Cortex of kidney (tissue), 1 donor: ENCODE results near the gene LIMS4.
"Not testable (repeated sequence)": the region's sequence is repeated elsewhere in the genome, so short reads cannot be mapped to it uniquely, and the experiment has no call there.

ENCODE experiments used
- DNase-seq: peaks from one replicate; lab custom pipeline; 2025; lab: John Stamatoyannopoulos, UW

The LIMS4 gene

GRCh38 chr2:110472171-110473058, at the start of gene LIMS4:
LIMS4 (minus strand) TSS chr2:110472816; CDS start chr2:110472778, 38 bp downstream.
- not testable (repeated sequence) for DNase-seq

- DNase-seq: not testable (repeated sequence)
These were observed 27.2 kb upstream of the LIMS4 start for GRCh38 chr2:110499755-110500377.

- not testable (repeated sequence) for DNase-seq
These were observed 23.4 kb upstream of the LIMS4 start for GRCh38 chr2:110496027-110496426.

- DNase-seq: not testable (repeated sequence)
These were observed 21.9 kb upstream of the LIMS4 start for GRCh38 chr2:110494488-110494887.

- not testable (repeated sequence) for DNase-seq
These were observed 16.4 kb upstream of the LIMS4 start for GRCh38 chr2:110488991-110489390.

- DNase-seq: not testable (repeated sequence)
These were observed 10.1 kb upstream of the LIMS4 start for GRCh38 chr2:110482697-110483096.

- DNase-seq: not testable (repeated sequence)
These were observed 8.6 kb upstream of the LIMS4 start for GRCh38 chr2:110481200-110481599.

- DNase-seq: not testable (repeated sequence)
These were observed 7.5 kb upstream of the LIMS4 start for GRCh38 chr2:110480084-110480483.

GRCh38 chr2:110477370-110477769, 4.8 kb upstream of the LIMS4 start:
- not testable (repeated sequence) for DNase-seq

GRCh38 chr2:110476952-110477351, 4.3 kb upstream of the LIMS4 start:
- DNase-seq: not testable (repeated sequence)

GRCh38 chr2:110475627-110476359, 3.2 kb upstream of the LIMS4 start:
- DNase-seq: not testable (repeated sequence)

GRCh38 chr2:110474898-110475297, 2.3 kb upstream of the LIMS4 start:
- DNase-seq: not testable (repeated sequence)

GRCh38 chr2:110473059-110473358, 393 bp upstream of the LIMS4 start:
- not testable (repeated sequence) for DNase-seq

- DNase-seq: not testable (repeated sequence)
These were observed 3.7 kb downstream of the LIMS4 start for GRCh38 chr2:110468921-110469320.

- not testable (repeated sequence) for DNase-seq
These were observed 7.3 kb downstream of the LIMS4 start for GRCh38 chr2:110465312-110465711.

GRCh38 chr2:110462458-110462857, 10.2 kb downstream of the LIMS4 start:
- not testable (repeated sequence) for DNase-seq

GRCh38 chr2:110460318-110460717, 12.3 kb downstream of the LIMS4 start:
- DNase-seq: not testable (repeated sequence)

GRCh38 chr2:110457214-110457590, 15.4 kb downstream of the LIMS4 start:
- DNase-seq: not testable (repeated sequence)

- not testable (repeated sequence) for DNase-seq
These were observed 16.1 kb downstream of the LIMS4 start for GRCh38 chr2:110456291-110457213.

GRCh38 chr2:110455080-110455670, 17.4 kb downstream of the LIMS4 start:
- DNase-seq: not testable (repeated sequence)

GRCh38 chr2:110450951-110451350, 21.7 kb downstream of the LIMS4 start:
- DNase-seq: not testable (repeated sequence)
